ENCODE data around the gene BMP2.

- TF ChIP-seq, protein P1, sequence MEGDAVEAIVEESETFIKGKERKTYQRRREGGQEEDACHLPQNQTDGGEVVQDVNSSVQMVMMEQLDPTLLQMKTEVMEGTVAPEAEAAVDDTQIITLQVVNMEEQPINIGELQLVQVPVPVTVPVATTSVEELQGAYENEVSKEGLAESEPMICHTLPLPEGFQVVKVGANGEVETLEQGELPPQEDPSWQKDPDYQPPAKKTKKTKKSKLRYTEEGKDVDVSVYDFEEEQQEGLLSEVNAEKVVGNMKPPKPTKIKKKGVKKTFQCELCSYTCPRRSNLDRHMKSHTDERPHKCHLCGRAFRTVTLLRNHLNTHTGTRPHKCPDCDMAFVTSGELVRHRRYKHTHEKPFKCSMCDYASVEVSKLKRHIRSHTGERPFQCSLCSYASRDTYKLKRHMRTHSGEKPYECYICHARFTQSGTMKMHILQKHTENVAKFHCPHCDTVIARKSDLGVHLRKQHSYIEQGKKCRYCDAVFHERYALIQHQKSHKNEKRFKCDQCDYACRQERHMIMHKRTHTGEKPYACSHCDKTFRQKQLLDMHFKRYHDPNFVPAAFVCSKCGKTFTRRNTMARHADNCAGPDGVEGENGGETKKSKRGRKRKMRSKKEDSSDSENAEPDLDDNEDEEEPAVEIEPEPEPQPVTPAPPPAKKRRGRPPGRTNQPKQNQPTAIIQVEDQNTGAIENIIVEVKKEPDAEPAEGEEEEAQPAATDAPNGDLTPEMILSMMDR (conservative IDR thresholded peaks at IDR 0.05; ENCODE audit: low read depth, low read length): no peak
- TF ChIP-seq RAD21 (IDR thresholded peaks at IDR 0.05; ENCODE audit: low read length): no peak
- no peak for TF ChIP-seq NFE2L2 (IDR thresholded peaks at IDR 0.05; ENCODE audit: low read depth, low read length)
- TF ChIP-seq RCOR1 (IDR thresholded peaks at IDR 0.05; ENCODE audit: insufficient replicate concordance, low read length): no peak
- no peak for TF ChIP-seq BHLHE40 (IDR thresholded peaks at IDR 0.05; ENCODE audit: low read depth, low read length)
- no peak for TF ChIP-seq ELK1 (IDR thresholded peaks at IDR 0.05; ENCODE audit: borderline replicate concordance, low read depth, low read length)
- TF ChIP-seq RFX5 (IDR thresholded peaks at IDR 0.05; ENCODE audit: low read depth, low read length): no peak
Measured at GRCh38 chr20:6784210-6784631, 16.7 kb downstream of the BMP2 start.

Data from IMR-90 (cell line).